Epithelial cell of prostate (primary cell): ENCODE measurements around the gene SND1.

ENCODE experiments used
- DNase-seq: peaks from one replicate; pipeline ENCODE4 v3.0.0-alpha.2; 2011; ENCODE audit warnings: low read depth, low spot score
- H3K27ac ChIP-seq: fragments of 450-650 bp; 2 replicates; pipeline ENCODE4 v1.5.1; 2017; ENCODE audit warnings: mild to moderate bottlenecking

The SND1 gene

DNA sequence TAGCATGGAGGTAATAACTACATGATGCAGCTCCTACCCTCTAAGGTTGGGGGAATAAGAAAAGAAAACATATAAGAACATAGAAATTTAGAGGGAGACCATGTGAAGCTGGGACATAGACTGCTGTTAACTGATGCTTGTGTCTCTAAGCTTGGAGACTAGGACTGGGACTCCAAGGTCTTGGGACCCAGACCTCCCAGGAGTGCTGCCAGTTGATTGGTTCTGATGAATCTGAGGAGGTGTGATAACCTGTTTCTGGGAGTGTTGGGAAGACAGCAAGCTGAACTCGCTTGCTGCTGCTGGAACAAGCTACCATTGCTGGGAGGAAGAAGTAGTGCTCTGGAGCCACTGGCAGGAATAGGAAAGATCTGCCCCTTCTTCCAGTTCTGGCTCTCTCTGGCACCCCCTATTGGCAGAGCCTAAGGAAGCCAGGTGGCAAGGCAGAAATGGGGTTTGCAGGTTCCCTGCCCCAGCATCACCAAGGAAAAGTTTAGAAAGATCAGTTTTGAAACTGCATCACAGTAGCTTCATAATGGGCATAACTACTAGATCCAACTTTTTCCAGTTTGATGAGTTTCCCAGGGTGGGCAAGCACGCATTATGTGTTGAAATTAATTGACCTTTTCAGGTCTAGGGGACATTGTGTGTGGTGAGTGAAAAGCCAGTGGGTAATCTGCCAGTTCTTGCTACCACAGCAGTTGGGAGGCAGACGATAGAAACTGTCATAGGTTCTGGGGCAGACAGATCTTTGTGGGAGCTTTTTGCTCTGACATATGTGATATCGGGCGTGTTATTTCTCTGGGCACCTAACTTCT, 140.7 kb downstream of the SND1 start:
- no peak for DNase-seq
- no peak overlapping the region for H3K27ac ChIP-seq

DNA sequence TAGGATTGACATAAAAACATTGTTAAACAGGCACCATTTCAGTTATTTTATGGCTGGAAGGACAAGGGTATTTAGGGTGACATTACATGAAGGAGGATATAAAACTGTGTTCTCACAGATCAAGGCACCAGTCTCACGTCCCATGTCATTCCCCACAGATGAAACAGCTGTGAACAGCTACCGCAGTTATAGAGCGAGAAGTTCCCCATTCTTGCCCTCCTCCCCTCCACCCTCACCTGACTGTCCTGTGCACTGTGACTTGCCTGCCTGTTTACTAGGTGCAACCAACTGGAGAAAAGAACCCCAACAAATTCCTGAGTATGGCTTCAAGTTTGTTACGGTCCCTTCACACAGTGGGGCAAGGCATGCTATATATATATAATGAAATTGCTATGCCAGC, 141.6 kb downstream of the SND1 start:
- no peak for DNase-seq
- no peak overlapping the region for H3K27ac ChIP-seq

DNA sequence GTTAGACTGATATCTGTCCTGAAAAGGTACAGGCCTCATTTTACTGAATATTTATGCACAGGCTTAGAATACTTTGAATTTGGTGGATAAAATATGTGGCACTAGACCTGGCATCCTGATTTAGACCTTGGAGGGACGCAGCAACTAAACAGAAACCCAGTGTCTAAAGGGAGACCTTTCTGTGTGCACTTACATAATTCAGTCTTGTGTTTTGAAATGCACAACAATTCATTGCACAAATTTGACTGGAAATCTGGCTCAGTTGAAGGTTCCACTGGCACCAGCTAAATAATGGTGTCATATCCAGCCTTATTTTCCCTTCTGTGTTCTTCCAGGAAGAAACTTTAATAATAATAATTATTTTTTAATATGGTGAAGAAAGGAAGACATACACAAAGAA, 142.1 kb downstream of the SND1 start:
- no peak overlapping the region for H3K27ac ChIP-seq
- DNase-seq: no peak

- no peak for DNase-seq
- H3K27ac ChIP-seq: no peak overlapping the region
These were observed 142.6 kb downstream of the SND1 start for GRCh38 chr7:127794551-127794950.

DNA sequence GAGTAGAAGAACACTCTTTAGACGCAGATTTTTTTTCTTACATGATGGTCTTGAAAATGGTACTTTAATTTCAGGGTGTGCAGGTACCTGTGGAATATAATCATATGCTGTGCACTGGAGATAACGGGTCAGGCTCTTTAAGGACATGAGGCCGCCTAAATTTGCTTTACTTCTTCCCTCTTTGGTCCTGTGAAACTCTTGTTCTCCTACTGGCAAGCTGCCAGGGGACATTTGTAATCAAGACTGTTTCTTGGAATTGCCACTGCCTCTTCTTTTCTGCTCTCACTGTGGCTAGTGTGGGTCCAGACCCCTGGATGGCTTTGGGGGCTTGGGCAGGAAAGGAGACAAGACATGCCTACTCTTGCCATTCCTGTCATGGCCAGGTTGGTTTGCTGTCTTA, 146.0 kb downstream of the SND1 start:
- DNase-seq: no peak
- no peak overlapping the region for H3K27ac ChIP-seq

DNA sequence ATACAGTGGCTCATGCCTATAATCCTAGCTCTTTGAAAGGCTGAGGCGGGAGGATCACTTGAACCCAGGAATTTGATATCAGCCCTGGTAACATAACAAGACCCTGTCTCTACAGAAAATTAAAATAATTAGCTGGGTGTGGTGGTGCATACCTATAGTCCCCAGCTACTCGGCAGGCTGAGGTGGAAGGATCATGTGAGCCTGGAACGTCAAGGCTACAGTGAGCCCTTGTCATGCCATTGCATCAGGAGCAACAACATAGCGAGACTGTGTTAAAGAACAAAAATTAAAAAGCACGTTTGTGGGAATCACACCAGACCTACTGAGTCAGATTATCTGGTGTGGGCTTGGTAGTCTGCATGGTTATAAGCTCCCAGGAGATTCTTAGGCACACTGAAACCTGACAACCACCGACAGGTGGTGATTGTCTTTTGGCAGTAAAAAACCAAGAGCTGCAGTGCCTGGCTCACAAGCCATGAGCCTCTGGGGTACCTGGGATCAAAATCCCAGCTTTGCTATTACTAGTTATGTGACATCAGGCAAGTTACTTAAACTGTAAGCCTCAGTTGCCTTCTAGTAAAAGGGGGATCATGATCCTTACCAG, 146.9 kb downstream of the SND1 start:
- DNase-seq: no peak
- H3K27ac ChIP-seq: no peak overlapping the region

GRCh38 chr7:127799535-127800305, 147.7 kb downstream of the SND1 start:
- no peak overlapping the region for H3K27ac ChIP-seq
- DNase-seq: no peak

- no peak for DNase-seq
- no peak overlapping the region for H3K27ac ChIP-seq
These were observed 150.9 kb downstream of the SND1 start for GRCh38 chr7:127802845-127803244.

- no peak for DNase-seq
- no peak overlapping the region for H3K27ac ChIP-seq
These were observed 151.6 kb downstream of the SND1 start for GRCh38 chr7:127803626-127804025.

- no peak overlapping the region for H3K27ac ChIP-seq
- DNase-seq: no peak
These were observed 155.3 kb downstream of the SND1 start for GRCh38 chr7:127807340-127807739.

- H3K27ac ChIP-seq: no peak overlapping the region
- DNase-seq: no peak
These were observed 155.8 kb downstream of the SND1 start for GRCh38 chr7:127807829-127808228.

DNA sequence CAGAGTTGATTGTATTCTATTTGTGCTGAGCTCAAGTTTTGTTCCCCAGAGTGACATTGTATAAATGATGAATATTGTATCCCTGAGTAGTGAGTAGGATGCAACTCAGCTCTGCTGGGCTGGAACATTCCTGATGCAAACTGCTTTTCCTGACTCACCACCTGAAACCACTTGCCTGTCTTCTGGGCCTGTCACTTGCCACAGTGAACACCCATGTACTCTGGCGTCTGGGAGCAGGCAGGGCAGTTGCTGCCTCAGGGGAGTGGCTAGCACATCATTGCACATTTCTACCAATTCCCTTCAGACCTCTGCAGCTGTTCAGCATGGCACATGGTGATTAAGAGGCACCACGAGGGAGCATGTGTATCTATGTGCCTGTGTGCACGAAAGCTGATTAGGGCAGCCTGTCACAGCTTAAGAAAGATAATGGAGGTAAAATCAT, 157.3 kb downstream of the SND1 start:
- H3K27ac ChIP-seq: peak overlapping the region; percentile 62
- peak; percentile 69 for DNase-seq

DNA sequence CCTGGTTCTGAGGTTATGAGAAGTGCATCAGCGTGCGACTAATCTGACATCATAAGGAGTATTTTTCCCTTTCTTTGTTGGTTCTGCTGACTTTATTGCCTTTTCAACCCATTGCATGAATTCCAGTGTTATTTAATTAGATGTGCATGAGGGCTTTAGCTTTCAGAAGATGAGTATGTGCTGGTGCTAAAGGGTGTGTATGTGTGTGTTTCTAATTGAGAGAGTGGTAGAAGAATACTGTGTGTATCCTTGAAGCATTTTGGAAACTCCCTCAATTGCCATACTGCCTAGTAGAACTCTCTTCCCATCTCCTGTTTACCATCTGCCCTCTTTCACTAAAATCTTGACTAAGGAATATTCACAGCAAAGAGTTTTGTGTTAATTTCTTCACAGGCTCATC, 158.1 kb downstream of the SND1 start:
- H3K27ac ChIP-seq: no peak overlapping the region
- no peak for DNase-seq

GRCh38 chr7:127810696-127811660, 159.0 kb downstream of the SND1 start:
- H3K27ac ChIP-seq: no peak overlapping the region
- no peak for DNase-seq

DNA sequence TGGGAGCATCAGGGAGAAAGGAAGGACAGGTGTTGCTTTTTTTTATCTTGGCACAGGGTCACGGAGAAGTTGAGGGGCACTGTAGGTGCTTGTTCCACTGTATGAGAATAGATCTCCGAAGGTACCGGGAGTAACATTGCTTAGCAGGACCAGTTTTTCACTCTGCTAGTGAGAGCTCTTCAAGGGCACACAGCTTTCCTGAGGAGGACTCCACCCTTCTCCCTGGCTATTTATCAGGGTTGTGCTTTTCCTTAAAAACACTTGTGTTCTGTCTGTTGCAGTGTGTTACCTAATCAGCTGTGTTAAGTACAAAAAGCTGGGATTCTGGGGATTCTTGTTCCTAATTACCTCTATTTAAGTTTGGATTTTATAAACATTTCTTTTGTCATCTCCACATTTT, 160.5 kb downstream of the SND1 start:
- DNase-seq: no peak
- H3K27ac ChIP-seq: no peak overlapping the region

GRCh38 chr7:127813991-127814541, 162.1 kb downstream of the SND1 start:
- no peak for DNase-seq
- no peak overlapping the region for H3K27ac ChIP-seq

- H3K27ac ChIP-seq: no peak overlapping the region
- DNase-seq: no peak
These were observed 163.7 kb downstream of the SND1 start for GRCh38 chr7:127815631-127816145.

GRCh38 chr7:127816354-127817190, 164.6 kb downstream of the SND1 start:
- no peak for DNase-seq
- H3K27ac ChIP-seq: no peak overlapping the region

DNA sequence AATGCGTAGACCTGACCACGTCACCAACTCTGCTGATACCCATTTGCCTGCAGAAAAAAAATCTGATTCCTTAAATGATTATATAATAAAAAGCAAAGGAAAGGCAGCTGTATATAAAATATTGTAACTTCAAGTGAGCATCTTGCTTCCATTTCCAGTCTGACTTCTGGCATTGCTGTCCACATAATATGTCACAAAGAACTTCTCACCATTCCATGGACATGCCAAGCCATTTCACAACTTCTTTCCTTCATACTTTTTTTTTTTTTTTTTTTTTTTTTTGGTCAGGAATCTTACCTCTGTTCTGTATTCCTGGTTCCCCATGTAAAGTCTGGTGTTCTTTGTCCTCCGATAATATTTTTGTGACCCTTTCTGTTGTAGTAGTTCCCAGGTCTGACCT, 165.5 kb downstream of the SND1 start:
- no peak for DNase-seq
- no peak overlapping the region for H3K27ac ChIP-seq
